GM12878 (cell line): ENCODE results near the gene LSM3. TPM values are rescaled to one million over a fixed set of nuclear protein-coding genes. Genes with fewer than 3 reads are reported as not detected.

Source experiments
- ATAC-seq: fragments of 200-7000 bp; cut with Tn5 transposase; 3 replicates; pipeline ENCODE4 v1.9.1; 2020; ENCODE audit warnings: mild to moderate bottlenecking, moderate library complexity
- BruUV-seq: library from RNA; stranded (reverse); fragments of 400-500 nt; replicated peaks from 2 replicates; lab custom pipeline; 2021; lab: Mats Ljungman, UMichigan
- CTCF ChIA-PET: fragments of 300-600 bp; sonication (Branson Sonifier 250); formaldehyde crosslinking; extraction: SDS; loops from one replicate; lab custom pipeline; 2021; ENCODE audit warnings: inconsistent platforms; lab: Yijun Ruan, JAX
- POLR2A ChIA-PET: fragments of 350-600 bp; formaldehyde crosslinking; extraction: SDS; loops from one replicate; lab custom pipeline; 2021; ENCODE audit warnings: inconsistent platforms; lab: Charles Lee
- RAD21 ChIA-PET: fragments of 300-600 bp; sonication (Branson Sonifier 250); formaldehyde crosslinking; loops from one replicate; lab custom pipeline; 2023; ENCODE audit warnings: antibody characterized with exemption; ENCODE audit not compliant: unreplicated experiment; lab: Charles Lee
- SMC1A ChIA-PET: fragments of 300-600 bp; sonication (Branson Sonifier 250); formaldehyde crosslinking; loops from one replicate; lab custom pipeline; 2023; ENCODE audit not compliant: unreplicated experiment, uncharacterized antibody; lab: Charles Lee
- DNase-seq: peaks from one replicate; pipeline ENCODE4 v3.0.0-alpha.2; 2011; ENCODE audit warnings: low read depth, low spot score
- FAIRE-seq: peaks from 3 replicates; lab custom pipeline; 2011; peaks lifted over from hg19 to GRCh38; lab: Jason Lieb, UNC
- H2AFZ ChIP-seq: 2 replicates; pipeline ENCODE4 v1.6.0; 2011; ENCODE audit warnings: low read depth, low read length, control low read depth; ENCODE audit not compliant: control insufficient read depth
- H3K27ac ChIP-seq: 2 replicates; pipeline ENCODE4 v1.5.1; 2011; ENCODE audit warnings: control low read depth; ENCODE audit not compliant: control insufficient read depth, insufficient read depth
- H3K27me3 ChIP-seq, 2 experiments: replicated peaks in 1 of 2; 2 replicates each; pipeline versions ENCODE4 v1.6.0 to v1.6.1; 2011; ENCODE audit warnings: low read length in 1 of 2; ENCODE audit not compliant: control insufficient read depth in 2 of 2, insufficient read depth in 2 of 2
- H3K36me3 ChIP-seq, 2 experiments: 2 replicates each; pipeline ENCODE4 v1.5.1; 2011; ENCODE audit warnings: low read length in 1 of 2; ENCODE audit not compliant: control insufficient read depth in 2 of 2, insufficient read depth in 2 of 2
- H3K4me1 ChIP-seq: 2 replicates; pipeline ENCODE4 v1.6.1; 2011; ENCODE audit warnings: mild to moderate bottlenecking, low read length, moderate library complexity, mixed read lengths; ENCODE audit not compliant: control insufficient read depth, insufficient read depth
- H3K4me2 ChIP-seq: 2 replicates; pipeline ENCODE4 v1.6.0; 2011; ENCODE audit warnings: control low read depth; ENCODE audit not compliant: control insufficient read depth, insufficient read depth
- H3K4me3 ChIP-seq: fragments of 200-600 bp; sonication (generic); 2 replicates; pipeline ENCODE4 v1.5.1; 2016
- H3K79me2 ChIP-seq: 2 replicates; pipeline ENCODE4 v1.6.0; 2011; ENCODE audit warnings: low read length; ENCODE audit not compliant: control insufficient read depth, insufficient read depth
- H3K9ac ChIP-seq: 2 replicates; pipeline ENCODE4 v1.8.0; 2011; ENCODE audit warnings: low read length, control low read depth, mixed read lengths; ENCODE audit not compliant: control insufficient read depth, insufficient read depth
- H3K9me3 ChIP-seq: replicated peaks from 3 replicates; pipeline ENCODE4 v1.5.1; 2011; ENCODE audit warnings: mild to moderate bottlenecking, low read length; ENCODE audit not compliant: control insufficient read depth, insufficient read depth
- H4K20me1 ChIP-seq: 2 replicates; pipeline ENCODE4 v1.6.0; 2011; ENCODE audit not compliant: control insufficient read depth, insufficient read depth
- CBX5 ChIP-seq: sonication (generic); IDR thresholded peaks from 2 replicates; pipeline ENCODE4 v1.6.1; 2016; ENCODE audit warnings: low read depth, moderate library complexity, mild to moderate bottlenecking, inconsistent platforms
- CUX1 ChIP-seq: IDR thresholded peaks from 2 replicates; pipeline ENCODE4 v1.6.1; 2012; ENCODE audit warnings: improper control_type of control experiment, low read depth, low read length; ENCODE audit not compliant: insufficient replicate concordance
- IRF4 ChIP-seq: IDR thresholded peaks from 2 replicates; pipeline ENCODE4 v1.6.1; 2011; ENCODE audit warnings: low read depth, low read length
- PKNOX1 ChIP-seq: fragments of 450-650 bp; IDR thresholded peaks from 2 replicates; pipeline ENCODE4 v1.6.1; 2016; ENCODE audit warnings: mild to moderate bottlenecking
- REST ChIP-seq: IDR thresholded peaks from 2 replicates; pipeline ENCODE4 v1.6.1; 2012; ENCODE audit warnings: mild to moderate bottlenecking, low read depth, low read length
- SREBF1 ChIP-seq: IDR thresholded peaks from 2 replicates; pipeline ENCODE4 v1.6.1; 2012; ENCODE audit warnings: mild to moderate bottlenecking, low read length
- TCF3 ChIP-seq: IDR thresholded peaks from 2 replicates; pipeline ENCODE4 v1.6.1; 2012; ENCODE audit warnings: low read depth, mild to moderate bottlenecking, low read length, borderline replicate concordance; ENCODE audit not compliant: insufficient read depth
- USF2 ChIP-seq: IDR thresholded peaks from 2 replicates; pipeline ENCODE4 v1.6.1; 2011; ENCODE audit warnings: low read depth, low read length, improper control_type of control experiment, borderline replicate concordance
- ZNF687 ChIP-seq: fragments of 450-650 bp; IDR thresholded peaks from 2 replicates; pipeline ENCODE4 v1.6.1; 2017; ENCODE audit warnings: mild to moderate bottlenecking, moderate library complexity
- WGBS: methylation state at CpG from one replicate; pipeline ENCODE4 v1.1.6; 2016; ENCODE audit warnings: low lambda C conversion rate; ENCODE audit not compliant: insufficient replicate concordance, insufficient coverage; ENCODE audit errors: missing lambda C conversion rate; 5-methylcytosine and 5-hydroxymethylcytosine counted together
- in situ Hi-C: fragments of 300-500 bp; cut with MboI; formaldehyde crosslinking; loops from 9 replicates; pipeline ENCODE4 v1.14.3; 2018; ENCODE audit warnings: mixed read lengths
- intact Hi-C: fragments of 100-400 bp; cut with micrococcal nuclease; formaldehyde crosslinking; loops from one replicate; pipeline ENCODE4 v1.14.2; 2022; ENCODE audit not compliant: unreplicated experiment
- polyA plus RNA-seq, 11 experiments: library from polyadenylated mRNA; depleted of rRNA in 4 of 11; unstranded in 6 of 11; stranded (reverse) in 5 of 11; fragments of >200 nt; fragmentation: Nextera tagmentation in 4 of 11; fragmentation: Illumina TruSeq in 1 of 11; extraction: Ambion mirVana in 4 of 11; extraction: Trizol in 1 of 11; gene quantifications; 1 replicate in 1 of 11; 2 replicates in 10 of 11; pipeline versions ENCODE4 v1.2.1 to v1.2.3, GENCODE V29; 2011 to 2016; ENCODE audit warnings: inconsistent platforms in 2 of 11, missing spikeins in 2 of 11, low read depth in 1 of 11
- total RNA-seq, 4 experiments: library from RNA; depleted of rRNA in 3 of 4; stranded (reverse); fragments of >200 nt in 3 of 4; fragmentation: Illumina TruSeq in 1 of 4; extraction: Trizol in 1 of 4; gene quantifications; 2 replicates each; pipeline versions ENCODE4 v1.2.1 to v1.2.3, GENCODE V29; 2013 to 2021

LSM3 gene
- total and polyA plus RNA-seq, 10 of the 15 experiments (the other 5 are each of a cell fraction or from before 2014, with no cell fraction given) = 15.5 to 111 (median 29.1) TPM

GRCh38 chr3:14137445-14137844 lies 41.2 kb upstream of the LSM3 start:
- ATAC-seq (no peak), DNase-seq (no peak), FAIRE-seq (no peak)
- intact Hi-C loops (no loop called here), in situ Hi-C loops (no loop called here)
- H3K27ac ChIP-seq = no peak overlapping the region
- no TSS peak for BruUV-seq
- H3K9me3 ChIP-seq = no peaks in the 10 kb centered on the region
- POLR2A ChIA-PET = no interaction called here
- SMC1A ChIA-PET = no interaction called here
- no peaks in the 10 kb centered on the region for H3K27me3 ChIP-seq
- no peaks in the 10 kb centered on the region for H3K4me1 ChIP-seq
- H3K36me3 ChIP-seq = peaks cover 8 to 26% of the 10 kb centered on the region in 2 experiments; a peak in 3 of 4 replicates
- WGBS = 54% methylated on average over 3 of the region's 3 CpGs
- no peak overlapping the region for H3K9ac ChIP-seq
- H3K4me3 ChIP-seq = no peak overlapping the region
- H3K4me2 ChIP-seq = no peak overlapping the region
- CTCF ChIA-PET = no interaction called here
- H3K79me2 ChIP-seq = no peaks in the 10 kb centered on the region
- RAD21 ChIA-PET = no interaction called here
- H4K20me1 ChIP-seq = no peaks in the 10 kb centered on the region
- H2AFZ ChIP-seq = no peak overlapping the region
- no peak for TF ChIP-seq TCF3
- TF ChIP-seq ZNF687 = no peak
- TF ChIP-seq USF2 = no peak
- TF ChIP-seq CBX5 = no peak
- TF ChIP-seq REST = no peak
- TF ChIP-seq CUX1 = no peak
- TF ChIP-seq SREBF1 = no peak
- no peak for TF ChIP-seq IRF4
- TF ChIP-seq PKNOX1 = no peak
